DND-41 (cell line): ENCODE measurements around the gene CTBP1.

Experiments used
- ATAC-seq: fragments of 200-7000 bp; cut with Tn5 transposase; 3 replicates; pipeline ENCODE4 v1.9.1; 2021; ENCODE audit warnings: low read depth; ENCODE audit not compliant: insufficient read depth
- DNase-seq: peaks from one replicate; pipeline ENCODE4 v3.0.0-alpha.2; 2020
- H2AFZ ChIP-seq: 2 replicates; pipeline ENCODE4 v1.6.0; 2012; ENCODE audit warnings: low read depth, low read length
- H3K27ac ChIP-seq: 2 replicates; pipeline ENCODE4 v1.5.1; 2012; ENCODE audit warnings: low read length, inconsistent platforms
- H3K27me3 ChIP-seq: fragments of 200-600 bp; sonication (generic); 2 replicates; pipeline ENCODE4 v1.6.0; 2012; ENCODE audit warnings: low read length, mild to moderate bottlenecking, inconsistent platforms; ENCODE audit not compliant: insufficient read depth, poor library complexity
- H3K36me3 ChIP-seq: 2 replicates; pipeline ENCODE4 v1.5.1; 2012; ENCODE audit warnings: low read length, inconsistent platforms; ENCODE audit not compliant: insufficient read depth
- H3K4me1 ChIP-seq: 2 replicates; pipeline ENCODE4 v1.5.1; 2012; ENCODE audit warnings: mild to moderate bottlenecking, low read length; ENCODE audit not compliant: insufficient read depth
- H3K4me2 ChIP-seq: 2 replicates; pipeline ENCODE4 v1.6.0; 2012; ENCODE audit warnings: mild to moderate bottlenecking, moderate library complexity, low read length, inconsistent platforms; ENCODE audit not compliant: insufficient read depth
- H3K4me3 ChIP-seq, 2 experiments: fragments of 200-600 bp in 1 of 2; shearing (Covaris generic) in 1 of 2; 2 replicates each; pipeline ENCODE4 v1.5.1; 2012 to 2016; ENCODE audit warnings: inconsistent platforms in 2 of 2, low read length in 2 of 2, mild to moderate bottlenecking in 2 of 2, low read depth in 1 of 2, moderate library complexity in 1 of 2
- H3K79me2 ChIP-seq: 2 replicates; pipeline ENCODE4 v1.6.0; 2012; ENCODE audit warnings: low read length, inconsistent platforms; ENCODE audit not compliant: insufficient read depth
- H3K9ac ChIP-seq: 2 replicates; pipeline ENCODE4 v1.6.0; 2012; ENCODE audit warnings: low read depth, mild to moderate bottlenecking, inconsistent platforms, low read length, moderate library complexity
- H3K9me3 ChIP-seq: 2 replicates; pipeline ENCODE4 v1.5.1; 2012; ENCODE audit warnings: low read length, moderate library complexity, mild to moderate bottlenecking, inconsistent platforms; ENCODE audit not compliant: insufficient read depth, severe bottlenecking
- H4K20me1 ChIP-seq: 2 replicates; pipeline ENCODE4 v1.6.0; 2012; ENCODE audit warnings: low read length; ENCODE audit not compliant: insufficient read depth
- CTCF ChIP-seq: IDR thresholded peaks from 2 replicates; pipeline ENCODE4 v1.5.1; 2012; ENCODE audit warnings: borderline replicate concordance, low read length, moderate library complexity, mild to moderate bottlenecking; ENCODE audit not compliant: poor library complexity, severe bottlenecking; ENCODE audit errors: extremely low read depth
- EZH2 ChIP-seq: IDR thresholded peaks from 3 replicates; pipeline ENCODE4 v1.6.1; 2012; ENCODE audit warnings: borderline replicate concordance, low read depth, mild to moderate bottlenecking, moderate library complexity, low read length, inconsistent platforms; ENCODE audit not compliant: severe bottlenecking

The CTBP1 gene

GRCh38 chr4:1246901-1247863 is 1.7 kb downstream of the CTBP1 start:
- DNase-seq = peak; percentile 39
- peaks cover 57% of the 10 kb centered on the region for H3K4me1 ChIP-seq
- peaks cover 53% of the 10 kb centered on the region for H4K20me1 ChIP-seq

GRCh38 chr4:1246111-1246881 is 2.6 kb downstream of the CTBP1 start:
- ATAC-seq (no peak), DNase-seq (no peak)
- Histone ChIP-seq H3K9me3 (no peaks in the 10 kb centered on the region), H3K79me2 (peaks cover 91% of the 10 kb centered on the region), H3K27me3 (no peaks in the 10 kb centered on the region), H2AFZ (no peak overlapping the region), H3K4me1 (peaks cover 52% of the 10 kb centered on the region), H3K4me2 (peak overlapping the region; percentile 70), H3K9ac (peak overlapping the region; percentile 99), H4K20me1 (peaks cover 62% of the 10 kb centered on the region), H3K4me3 (peak overlapping the region in 1 of 2 experiments; percentile 93; a peak in 3 of 4 replicates), H3K36me3 (peaks cover 87% of the 10 kb centered on the region), H3K27ac (peak overlapping the region; percentile 97)
- TF ChIP-seq CTCF (no peak), EZH2 (no peak)

More at GRCh38 chr4:1246901-1247863, 1.7 kb downstream of the CTBP1 start:
- peak overlapping the region; percentile 70 for H3K4me2 ChIP-seq
- no peaks in the 10 kb centered on the region for H3K9me3 ChIP-seq
- H3K79me2 ChIP-seq = peaks cover 88% of the 10 kb centered on the region
- TF ChIP-seq CTCF = no peak
- TF ChIP-seq EZH2 = no peak
- H3K27me3 ChIP-seq = no peaks in the 10 kb centered on the region
- H2AFZ ChIP-seq = peak overlapping the region; percentile 68; the same call in 1 of the 2 replicates
- peak overlapping the region; percentile 99 for H3K9ac ChIP-seq
- H3K4me3 ChIP-seq = peak overlapping the region; percentile 93 to 96
- H3K36me3 ChIP-seq = peaks cover 84% of the 10 kb centered on the region
- peak overlapping the region; percentile 97 for H3K27ac ChIP-seq
- ATAC-seq = peak; percentile 16; the same call in 2 of the 3 replicates

- Histone ChIP-seq H3K27me3 (no peaks in the 10 kb centered on the region), H3K9ac (peak overlapping the region; percentile 99; the same call in 1 of the 2 replicates), H3K79me2 (peaks cover 91% of the 10 kb centered on the region), H3K27ac (peak overlapping the region; percentile 97), H3K4me1 (peaks cover 44% of the 10 kb centered on the region), H3K4me3 (no peak overlapping the region; a peak in 1 of 4 replicates), H3K4me2 (peak overlapping the region; percentile 70), H4K20me1 (peaks cover 69% of the 10 kb centered on the region), H2AFZ (no peak overlapping the region), H3K36me3 (peaks cover 87% of the 10 kb centered on the region), H3K9me3 (no peaks in the 10 kb centered on the region)
- ATAC-seq (no peak), DNase-seq (no peak)
- TF ChIP-seq EZH2 (no peak), CTCF (no peak)
Observed at GRCh38 chr4:1245481-1246051, 3.4 kb downstream of the CTBP1 start.
